GM12874 (cell line): ENCODE measurements around the gene SLC34A2.

Source experiments
- CTCF ChIP-seq: IDR thresholded peaks from 2 replicates; pipeline ENCODE4 v1.5.1; 2011; ENCODE audit warnings: low read depth, mild to moderate bottlenecking, control low read depth, low read length, moderate library complexity; ENCODE audit not compliant: insufficient read depth

The SLC34A2 gene

GRCh38 chr4:25677943-25678342, 22.3 kb downstream of the SLC34A2 start:
- TF ChIP-seq CTCF, result no peak

- no peak for TF ChIP-seq CTCF
Measured at GRCh38 chr4:25687773-25688172, 32.1 kb downstream of the SLC34A2 start.

GRCh38 chr4:25694466-25694865, 38.8 kb downstream of the SLC34A2 start:
- TF ChIP-seq CTCF, result no peak

GRCh38 chr4:25696409-25696808, 40.8 kb downstream of the SLC34A2 start:
- TF ChIP-seq CTCF, result no peak

GRCh38 chr4:25697516-25697915, 41.9 kb downstream of the SLC34A2 start:
- no peak for TF ChIP-seq CTCF

- no peak for TF ChIP-seq CTCF
Measured at GRCh38 chr4:25700661-25701060, 45.0 kb downstream of the SLC34A2 start.

GRCh38 chr4:25702848-25703247, 47.2 kb downstream of the SLC34A2 start:
- no peak for TF ChIP-seq CTCF

- TF ChIP-seq CTCF, result no peak
Measured at GRCh38 chr4:25703731-25704388, 48.2 kb downstream of the SLC34A2 start.
